ENCODE data around the gene CWC22.

CWC22 gene

GRCh38 chr2:179899666-179900065 lies 107.4 kb downstream of the CWC22 start:
- Histone ChIP-seq H3K27ac (ENCODE audit: low read length) (no peak overlapping the region), H3K36me3 (ENCODE audit: insufficient read depth, low read length) (no peaks in the 10 kb centered on the region), H3K9ac (ENCODE audit: low read depth, low read length) (no peak overlapping the region), H3K79me2 (ENCODE audit: insufficient read depth, low read length) (no peaks in the 10 kb centered on the region), H3K4me1 (ENCODE audit: insufficient read depth, low read length) (no peaks in the 10 kb centered on the region), H3K9me3 (ENCODE audit: insufficient read depth, low read length, severe bottlenecking) (no peaks in the 10 kb centered on the region), H3K4me2 (ENCODE audit: insufficient read depth, low read length) (no peak overlapping the region), H2AFZ (ENCODE audit: low read depth, low read length) (no peak overlapping the region), H3K27me3 (ENCODE audit: insufficient read depth, low read length, poor library complexity) (peaks cover 3% of the 10 kb centered on the region), H3K4me3 (ENCODE audit: low read depth in 1 of 2, low read length in 2 of 2) (no peak overlapping the region), H4K20me1 (ENCODE audit: insufficient read depth, low read length) (no peaks in the 10 kb centered on the region)
- TF ChIP-seq CTCF (IDR thresholded peaks at IDR 0.05; ENCODE audit: borderline replicate concordance, extremely low read depth, low read length, poor library complexity, severe bottlenecking) (no peak), EZH2 (IDR thresholded peaks at IDR 0.05; ENCODE audit: borderline replicate concordance, low read depth, low read length, severe bottlenecking) (no peak)
- no peak for ATAC-seq (ENCODE audit: insufficient read depth, low read depth)
- DNase-seq: no peak

GRCh38 chr2:179898873-179899272 lies 108.2 kb downstream of the CWC22 start:
- H3K27ac ChIP-seq (ENCODE audit: low read length): no peak overlapping the region

More at GRCh38 chr2:179898873-179899272, 108.2 kb downstream of the CWC22 start:
- H3K4me1 ChIP-seq (ENCODE audit: insufficient read depth, low read length): no peaks in the 10 kb centered on the region
- no peaks in the 10 kb centered on the region for H3K36me3 ChIP-seq (ENCODE audit: insufficient read depth, low read length)
- H2AFZ ChIP-seq (ENCODE audit: low read depth, low read length): no peak overlapping the region
- no peak overlapping the region for H3K4me3 ChIP-seq (ENCODE audit: low read depth in 1 of 2, low read length in 2 of 2)
- no peak for TF ChIP-seq EZH2 (IDR thresholded peaks at IDR 0.05; ENCODE audit: borderline replicate concordance, low read depth, low read length, severe bottlenecking)
- peak; percentile 55 for TF ChIP-seq CTCF (IDR thresholded peaks at IDR 0.05; ENCODE audit: borderline replicate concordance, extremely low read depth, low read length, poor library complexity, severe bottlenecking)
- ATAC-seq (ENCODE audit: insufficient read depth, low read depth): peak; percentile 73; the same call in 2 of the 3 replicates
- no peaks in the 10 kb centered on the region for H3K79me2 ChIP-seq (ENCODE audit: insufficient read depth, low read length)
- peaks cover 5% of the 10 kb centered on the region for H3K27me3 ChIP-seq (ENCODE audit: insufficient read depth, low read length, poor library complexity)
- no peaks in the 10 kb centered on the region for H4K20me1 ChIP-seq (ENCODE audit: insufficient read depth, low read length)
- no peak overlapping the region for H3K4me2 ChIP-seq (ENCODE audit: insufficient read depth, low read length)
- no peak overlapping the region for H3K9ac ChIP-seq (ENCODE audit: low read depth, low read length)
- no peaks in the 10 kb centered on the region for H3K9me3 ChIP-seq (ENCODE audit: insufficient read depth, low read length, severe bottlenecking)
- DNase-seq: peak; percentile 24

All from DND-41 (cell line).